GM18507 (cell line): ENCODE results near the gene DCTD.

Experiments used
- DNase-seq: peaks from one replicate; pipeline ENCODE4 v3.0.0; 2011; ENCODE audit warnings: low read depth; ENCODE audit not compliant: insufficient read length; ENCODE audit errors: extremely low spot score
- FAIRE-seq: peaks from 2 replicates; lab custom pipeline; 2011; peaks lifted over from hg19 to GRCh38; lab: Jason Lieb, UNC

The DCTD gene

GRCh38 chr4:182848685-182849084 is 68.5 kb downstream of the DCTD start:
- no peak for DNase-seq
- no peak for FAIRE-seq

GRCh38 chr4:182847576-182848450 is 69.4 kb downstream of the DCTD start:
- FAIRE-seq (no peak), DNase-seq (no peak)

GRCh38 chr4:182846036-182846435 is 71.2 kb downstream of the DCTD start:
- DNase-seq (no peak), FAIRE-seq (no peak)

- DNase-seq, result no peak
- FAIRE-seq, result no peak
Measured at GRCh38 chr4:182845618-182846017, 71.6 kb downstream of the DCTD start.

- no peak for DNase-seq
Measured at GRCh38 chr4:182843808-182844325, 73.3 kb downstream of the DCTD start.

GRCh38 chr4:182842759-182843390 is 74.3 kb downstream of the DCTD start:
- DNase-seq (no peak), FAIRE-seq (no peak)

More at GRCh38 chr4:182843808-182844325, 73.3 kb downstream of the DCTD start:
- no peak for FAIRE-seq

- no peak for DNase-seq
- FAIRE-seq, result no peak
Measured at GRCh38 chr4:182842104-182842600, 75.0 kb downstream of the DCTD start.

GRCh38 chr4:182840108-182840507 is 77.1 kb downstream of the DCTD start:
- DNase-seq (no peak), FAIRE-seq (no peak)
